ENCODE data around the gene GLIS1. TPM values are rescaled to one million over a fixed set of nuclear protein-coding genes. Genes with fewer than 3 reads are reported as not detected.

GLIS1 gene
- total RNA-seq, 1 experiment from 2014 or later = 0.24 TPM

DNA sequence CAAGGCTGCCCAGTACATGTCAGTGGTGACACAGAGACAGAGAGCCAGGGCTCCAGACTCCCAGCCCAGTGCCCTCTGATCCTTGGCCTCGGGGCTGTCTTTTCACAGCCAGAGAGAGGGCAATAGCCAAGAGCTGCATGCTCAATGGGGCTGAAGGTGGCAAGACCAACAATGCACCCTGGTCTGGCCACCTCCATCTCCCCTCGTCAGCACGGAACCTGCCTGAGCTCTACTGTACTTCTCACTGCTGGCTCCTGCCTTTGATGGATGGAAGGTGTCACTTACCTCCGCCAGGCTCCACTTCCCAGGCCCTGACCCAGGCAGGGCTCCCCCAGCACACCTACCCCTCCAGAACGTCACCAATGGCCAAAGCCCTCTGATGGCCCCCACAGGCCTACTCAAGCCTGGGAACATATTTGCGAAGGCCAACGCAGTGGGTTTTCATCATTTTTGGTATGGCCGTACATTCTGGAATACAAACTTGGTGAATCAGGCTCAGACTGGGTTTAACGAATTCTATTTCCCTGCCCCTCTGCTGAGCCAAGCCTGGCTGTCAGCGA lies 191.7 kb downstream of the GLIS1 start (continued):
- TF ChIP-seq, protein P1, sequence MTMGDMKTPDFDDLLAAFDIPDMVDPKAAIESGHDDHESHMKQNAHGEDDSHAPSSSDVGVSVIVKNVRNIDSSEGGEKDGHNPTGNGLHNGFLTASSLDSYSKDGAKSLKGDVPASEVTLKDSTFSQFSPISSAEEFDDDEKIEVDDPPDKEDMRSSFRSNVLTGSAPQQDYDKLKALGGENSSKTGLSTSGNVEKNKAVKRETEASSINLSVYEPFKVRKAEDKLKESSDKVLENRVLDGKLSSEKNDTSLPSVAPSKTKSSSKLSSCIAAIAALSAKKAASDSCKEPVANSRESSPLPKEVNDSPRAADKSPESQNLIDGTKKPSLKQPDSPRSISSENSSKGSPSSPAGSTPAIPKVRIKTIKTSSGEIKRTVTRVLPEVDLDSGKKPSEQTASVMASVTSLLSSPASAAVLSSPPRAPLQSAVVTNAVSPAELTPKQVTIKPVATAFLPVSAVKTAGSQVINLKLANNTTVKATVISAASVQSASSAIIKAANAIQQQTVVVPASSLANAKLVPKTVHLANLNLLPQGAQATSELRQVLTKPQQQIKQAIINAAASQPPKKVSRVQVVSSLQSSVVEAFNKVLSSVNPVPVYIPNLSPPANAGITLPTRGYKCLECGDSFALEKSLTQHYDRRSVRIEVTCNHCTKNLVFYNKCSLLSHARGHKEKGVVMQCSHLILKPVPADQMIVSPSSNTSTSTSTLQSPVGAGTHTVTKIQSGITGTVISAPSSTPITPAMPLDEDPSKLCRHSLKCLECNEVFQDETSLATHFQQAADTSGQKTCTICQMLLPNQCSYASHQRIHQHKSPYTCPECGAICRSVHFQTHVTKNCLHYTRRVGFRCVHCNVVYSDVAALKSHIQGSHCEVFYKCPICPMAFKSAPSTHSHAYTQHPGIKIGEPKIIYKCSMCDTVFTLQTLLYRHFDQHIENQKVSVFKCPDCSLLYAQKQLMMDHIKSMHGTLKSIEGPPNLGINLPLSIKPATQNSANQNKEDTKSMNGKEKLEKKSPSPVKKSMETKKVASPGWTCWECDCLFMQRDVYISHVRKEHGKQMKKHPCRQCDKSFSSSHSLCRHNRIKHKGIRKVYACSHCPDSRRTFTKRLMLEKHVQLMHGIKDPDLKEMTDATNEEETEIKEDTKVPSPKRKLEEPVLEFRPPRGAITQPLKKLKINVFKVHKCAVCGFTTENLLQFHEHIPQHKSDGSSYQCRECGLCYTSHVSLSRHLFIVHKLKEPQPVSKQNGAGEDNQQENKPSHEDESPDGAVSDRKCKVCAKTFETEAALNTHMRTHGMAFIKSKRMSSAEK (CRISPR knock-in tag; IDR thresholded peaks at IDR 0.05; ENCODE audit: borderline replicate concordance) = no peak
- TF ChIP-seq GABPB1 (CRISPR knock-in tag; IDR thresholded peaks at IDR 0.05) = no peak
- TF ChIP-seq PRRX2 (CRISPR knock-in tag; IDR thresholded peaks at IDR 0.05) = no peak
- TF ChIP-seq, protein P2, sequence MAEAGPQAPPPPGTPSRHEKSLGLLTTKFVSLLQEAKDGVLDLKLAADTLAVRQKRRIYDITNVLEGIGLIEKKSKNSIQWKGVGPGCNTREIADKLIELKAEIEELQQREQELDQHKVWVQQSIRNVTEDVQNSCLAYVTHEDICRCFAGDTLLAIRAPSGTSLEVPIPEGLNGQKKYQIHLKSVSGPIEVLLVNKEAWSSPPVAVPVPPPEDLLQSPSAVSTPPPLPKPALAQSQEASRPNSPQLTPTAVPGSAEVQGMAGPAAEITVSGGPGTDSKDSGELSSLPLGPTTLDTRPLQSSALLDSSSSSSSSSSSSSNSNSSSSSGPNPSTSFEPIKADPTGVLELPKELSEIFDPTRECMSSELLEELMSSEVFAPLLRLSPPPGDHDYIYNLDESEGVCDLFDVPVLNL (CRISPR knock-in tag; IDR thresholded peaks at IDR 0.05; ENCODE audit: borderline replicate concordance, low read depth) = no peak
- TF ChIP-seq SOX15 (CRISPR knock-in tag; IDR thresholded peaks at IDR 0.05) = no peak
- TF ChIP-seq ZNF263 (CRISPR knock-in tag; IDR thresholded peaks at IDR 0.05; ENCODE audit: low read depth) = no peak
- TF ChIP-seq OVOL2 (CRISPR knock-in tag; IDR thresholded peaks at IDR 0.05; ENCODE audit: borderline replicate concordance) = no peak

DNA sequence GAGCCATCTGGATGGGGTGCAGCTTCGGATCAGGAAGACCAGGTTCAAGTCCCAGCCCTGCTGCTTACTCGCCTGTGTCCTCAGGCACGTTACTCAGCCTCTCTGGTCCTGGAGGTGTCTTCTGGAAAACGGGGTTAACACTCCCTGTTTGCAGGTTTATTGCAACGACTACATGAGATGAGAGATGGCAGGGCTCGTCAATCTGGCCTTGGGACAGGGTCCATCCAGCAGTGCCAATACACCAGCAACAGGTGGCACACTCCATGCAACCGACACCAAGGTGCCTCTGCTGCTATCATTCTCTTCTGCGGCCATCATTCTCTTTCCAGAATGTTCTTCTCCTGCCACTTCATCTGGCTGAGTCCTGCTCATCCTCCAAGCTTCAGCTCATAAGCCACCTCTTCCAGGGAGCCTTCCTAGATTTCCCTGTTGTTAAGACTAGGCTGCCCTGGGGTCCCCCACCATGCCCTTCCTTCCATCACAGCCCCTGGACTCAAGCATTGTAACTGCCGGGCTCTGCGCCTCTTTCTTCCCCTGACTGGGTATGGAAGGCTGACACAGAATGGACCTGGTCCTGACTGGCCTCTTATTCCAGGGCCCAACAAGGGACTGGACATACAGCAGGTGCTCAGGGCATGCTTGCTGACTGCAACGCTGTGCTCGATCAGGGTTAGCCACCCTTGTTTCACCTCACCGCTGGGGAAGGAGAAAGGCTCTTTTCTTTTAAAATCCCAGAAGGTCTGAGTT lies 192.4 kb downstream of the GLIS1 start:
- H3K36me3 Mint-ChIP-seq = no peaks in the 10 kb centered on the region
- H3K4me1 Mint-ChIP-seq = peaks cover under 1% of the 10 kb centered on the region; the same call in 1 of the 2 replicates
- TF ChIP-seq, protein P3, sequence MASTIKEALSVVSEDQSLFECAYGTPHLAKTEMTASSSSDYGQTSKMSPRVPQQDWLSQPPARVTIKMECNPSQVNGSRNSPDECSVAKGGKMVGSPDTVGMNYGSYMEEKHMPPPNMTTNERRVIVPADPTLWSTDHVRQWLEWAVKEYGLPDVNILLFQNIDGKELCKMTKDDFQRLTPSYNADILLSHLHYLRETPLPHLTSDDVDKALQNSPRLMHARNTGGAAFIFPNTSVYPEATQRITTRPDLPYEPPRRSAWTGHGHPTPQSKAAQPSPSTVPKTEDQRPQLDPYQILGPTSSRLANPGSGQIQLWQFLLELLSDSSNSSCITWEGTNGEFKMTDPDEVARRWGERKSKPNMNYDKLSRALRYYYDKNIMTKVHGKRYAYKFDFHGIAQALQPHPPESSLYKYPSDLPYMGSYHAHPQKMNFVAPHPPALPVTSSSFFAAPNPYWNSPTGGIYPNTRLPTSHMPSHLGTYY (CRISPR knock-in tag; IDR thresholded peaks at IDR 0.05) = no peak
- TF ChIP-seq CREB1 (CRISPR knock-in tag; IDR thresholded peaks at IDR 0.05) = no peak
- TF ChIP-seq ZBTB21 (CRISPR knock-in tag; IDR thresholded peaks at IDR 0.05; ENCODE audit: borderline replicate concordance) = no peak
- no peak for TF ChIP-seq RORB (CRISPR knock-in tag; IDR thresholded peaks at IDR 0.05)
- no peak for TF ChIP-seq NFYB (CRISPR knock-in tag; conservative IDR thresholded peaks at IDR 0.05; ENCODE audit: low read depth)
- TF ChIP-seq ZNF263 (CRISPR knock-in tag; IDR thresholded peaks at IDR 0.05; ENCODE audit: low read depth) = no peak
- no peak for TF ChIP-seq TCF7 (CRISPR knock-in tag; IDR thresholded peaks at IDR 0.05; ENCODE audit: low read depth)
- H3K27ac Mint-ChIP-seq = no peak overlapping the region
- H3K27me3 Mint-ChIP-seq (ENCODE audit: low read depth) = no peaks in the 10 kb centered on the region
- CTCF ChIA-PET = no interaction called here
- no peak overlapping the region for H3K4me3 Mint-ChIP-seq
- POLR2A ChIA-PET = no interaction called here
- no peaks in the 10 kb centered on the region for H3K9me3 Mint-ChIP-seq
- no peak for ATAC-seq
- peak; percentile 2 for DNase-seq (ENCODE audit: low spot score)

DNA sequence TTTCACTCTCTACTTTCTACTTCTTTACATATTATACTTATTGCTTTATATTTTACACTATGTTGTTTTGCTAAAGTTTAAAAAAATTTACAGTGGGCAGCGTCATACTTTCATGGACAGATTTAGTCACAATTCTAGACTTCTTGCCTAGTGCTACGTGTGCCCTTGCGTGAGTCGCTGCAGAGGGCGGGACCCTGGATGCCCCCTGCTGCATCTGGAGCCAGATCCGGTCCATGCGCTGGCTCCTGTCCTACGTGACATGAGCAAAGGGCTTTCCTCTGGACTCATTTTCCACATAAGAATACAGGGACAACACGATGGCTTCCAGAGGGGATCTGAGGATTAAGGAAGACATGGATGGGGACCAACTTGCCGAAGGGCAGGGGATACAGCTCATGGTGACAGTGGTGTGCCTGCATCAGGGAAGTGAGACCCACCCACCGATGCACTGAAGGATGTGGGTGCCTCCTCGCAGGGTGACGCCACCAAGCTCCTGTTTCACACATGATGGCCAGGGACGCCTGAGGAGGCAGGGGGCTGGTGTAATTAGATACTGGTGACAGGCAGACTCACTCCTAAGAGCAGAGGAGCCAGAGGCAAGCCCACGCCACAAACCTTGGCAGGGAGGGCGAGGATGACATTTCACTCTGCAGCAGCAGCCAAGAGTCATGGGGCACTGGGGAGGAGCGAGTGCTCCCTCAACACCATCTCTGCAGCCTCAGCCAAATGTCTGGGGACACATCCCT lies 193.1 kb downstream of the GLIS1 start:
- no peaks in the 10 kb centered on the region for H3K9me3 Mint-ChIP-seq
- H3K27ac Mint-ChIP-seq = no peak overlapping the region
- DNase-seq (ENCODE audit: low spot score) (peak; percentile 8), ATAC-seq (no peak)
- ChIA-PET CTCF (no interaction called here), POLR2A (no interaction called here)
- H3K4me1 Mint-ChIP-seq = no peaks in the 10 kb centered on the region; the same call in 1 of the 2 replicates
- H3K4me3 Mint-ChIP-seq = no peak overlapping the region
- no peaks in the 10 kb centered on the region for H3K27me3 Mint-ChIP-seq (ENCODE audit: low read depth)
- H3K36me3 Mint-ChIP-seq = no peaks in the 10 kb centered on the region
- no peak for TF ChIP-seq NFYB (CRISPR knock-in tag; conservative IDR thresholded peaks at IDR 0.05; ENCODE audit: low read depth)
- no peak for TF ChIP-seq CREB1 (CRISPR knock-in tag; IDR thresholded peaks at IDR 0.05)
- TF ChIP-seq, protein P4, sequence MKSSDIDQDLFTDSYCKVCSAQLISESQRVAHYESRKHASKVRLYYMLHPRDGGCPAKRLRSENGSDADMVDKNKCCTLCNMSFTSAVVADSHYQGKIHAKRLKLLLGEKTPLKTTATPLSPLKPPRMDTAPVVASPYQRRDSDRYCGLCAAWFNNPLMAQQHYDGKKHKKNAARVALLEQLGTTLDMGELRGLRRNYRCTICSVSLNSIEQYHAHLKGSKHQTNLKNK (CRISPR knock-in tag; IDR thresholded peaks at IDR 0.05) = no peak
- TF ChIP-seq, protein P5, sequence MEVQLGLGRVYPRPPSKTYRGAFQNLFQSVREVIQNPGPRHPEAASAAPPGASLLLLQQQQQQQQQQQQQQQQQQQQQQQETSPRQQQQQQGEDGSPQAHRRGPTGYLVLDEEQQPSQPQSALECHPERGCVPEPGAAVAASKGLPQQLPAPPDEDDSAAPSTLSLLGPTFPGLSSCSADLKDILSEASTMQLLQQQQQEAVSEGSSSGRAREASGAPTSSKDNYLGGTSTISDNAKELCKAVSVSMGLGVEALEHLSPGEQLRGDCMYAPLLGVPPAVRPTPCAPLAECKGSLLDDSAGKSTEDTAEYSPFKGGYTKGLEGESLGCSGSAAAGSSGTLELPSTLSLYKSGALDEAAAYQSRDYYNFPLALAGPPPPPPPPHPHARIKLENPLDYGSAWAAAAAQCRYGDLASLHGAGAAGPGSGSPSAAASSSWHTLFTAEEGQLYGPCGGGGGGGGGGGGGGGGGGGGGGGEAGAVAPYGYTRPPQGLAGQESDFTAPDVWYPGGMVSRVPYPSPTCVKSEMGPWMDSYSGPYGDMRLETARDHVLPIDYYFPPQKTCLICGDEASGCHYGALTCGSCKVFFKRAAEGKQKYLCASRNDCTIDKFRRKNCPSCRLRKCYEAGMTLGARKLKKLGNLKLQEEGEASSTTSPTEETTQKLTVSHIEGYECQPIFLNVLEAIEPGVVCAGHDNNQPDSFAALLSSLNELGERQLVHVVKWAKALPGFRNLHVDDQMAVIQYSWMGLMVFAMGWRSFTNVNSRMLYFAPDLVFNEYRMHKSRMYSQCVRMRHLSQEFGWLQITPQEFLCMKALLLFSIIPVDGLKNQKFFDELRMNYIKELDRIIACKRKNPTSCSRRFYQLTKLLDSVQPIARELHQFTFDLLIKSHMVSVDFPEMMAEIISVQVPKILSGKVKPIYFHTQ (CRISPR knock-in tag; IDR thresholded peaks at IDR 0.05) = no peak
- TF ChIP-seq, protein P6, sequence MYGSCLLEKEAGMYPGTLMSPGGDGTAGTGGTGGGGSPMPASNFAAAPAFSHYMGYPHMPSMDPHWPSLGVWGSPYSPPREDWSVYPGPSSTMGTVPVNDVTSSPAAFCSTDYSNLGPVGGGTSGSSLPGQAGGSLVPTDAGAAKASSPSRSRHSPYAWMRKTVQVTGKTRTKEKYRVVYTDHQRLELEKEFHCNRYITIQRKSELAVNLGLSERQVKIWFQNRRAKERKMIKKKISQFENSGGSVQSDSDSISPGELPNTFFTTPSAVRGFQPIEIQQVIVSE (CRISPR knock-in tag; IDR thresholded peaks at IDR 0.05; ENCODE audit: borderline replicate concordance) = no peak
- no peak for TF ChIP-seq ATF1 (CRISPR knock-in tag; IDR thresholded peaks at IDR 0.05)
- no peak for TF ChIP-seq ZNF396 (CRISPR knock-in tag; IDR thresholded peaks at IDR 0.05; ENCODE audit: borderline replicate concordance)
- TF ChIP-seq, protein P7, sequence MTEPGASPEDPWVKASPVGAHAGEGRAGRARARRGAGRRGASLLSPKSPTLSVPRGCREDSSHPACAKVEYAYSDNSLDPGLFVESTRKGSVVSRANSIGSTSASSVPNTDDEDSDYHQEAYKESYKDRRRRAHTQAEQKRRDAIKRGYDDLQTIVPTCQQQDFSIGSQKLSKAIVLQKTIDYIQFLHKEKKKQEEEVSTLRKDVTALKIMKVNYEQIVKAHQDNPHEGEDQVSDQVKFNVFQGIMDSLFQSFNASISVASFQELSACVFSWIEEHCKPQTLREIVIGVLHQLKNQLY (CRISPR knock-in tag; IDR thresholded peaks at IDR 0.05) = no peak
